ENCODE results near the gene IGFBP6. TPM values are rescaled to one million over a fixed set of nuclear protein-coding genes. Genes with fewer than 3 reads are reported as not detected.
"Not testable (repeated sequence)": the region's sequence is repeated elsewhere in the genome, so short reads cannot be mapped to it uniquely, and the experiment has no call there.

Gene IGFBP6
- polyA plus RNA-seq, 2 donors: 40.8 to 59.1 TPM

GRCh38 chr12:53101931-53102781 is 4.7 kb downstream of the IGFBP6 start:
- H3K4me3 ChIP-seq (ENCODE audit: low read depth in 1 of 2, low read length in 2 of 2): no peak overlapping the region
- H3K27ac ChIP-seq (ENCODE audit: low read depth in 2 of 2, low read length in 1 of 2): no peak overlapping the region
- H3K4me1 ChIP-seq (ENCODE audit: control insufficient read depth in 2 of 2, insufficient read depth in 2 of 2, low read length in 1 of 2): peaks cover 0 to 16% of the 10 kb centered on the region in 2 donors
- no peaks in the 10 kb centered on the region for H3K27me3 ChIP-seq (ENCODE audit: control insufficient read depth in 1 of 2, insufficient read depth in 2 of 2, low read length in 2 of 2)
- peaks cover 0 to 3% of the 10 kb centered on the region in 2 donors for H3K36me3 ChIP-seq (ENCODE audit: control insufficient read depth in 2 of 2, insufficient read depth in 2 of 2, low read length in 1 of 2)
- no peaks in the 10 kb centered on the region for H3K9me3 ChIP-seq (ENCODE audit: control insufficient read depth in 2 of 2, insufficient read depth in 1 of 2, low read depth in 1 of 2, low read length in 1 of 2)
- 84 to 89% methylated on average over 12 of the region's 12 CpGs for WGBS, 2 donors

- Histone ChIP-seq H3K9me3 (ENCODE audit: control insufficient read depth in 2 of 2, insufficient read depth in 1 of 2, low read depth in 1 of 2, low read length in 1 of 2) (no peaks in the 10 kb centered on the region), H3K4me1 (ENCODE audit: control insufficient read depth in 2 of 2, insufficient read depth in 2 of 2, low read length in 1 of 2) (peaks cover 0 to 16% of the 10 kb centered on the region in 2 donors), H3K27ac (ENCODE audit: low read depth in 2 of 2, low read length in 1 of 2) (peak within 1 kb of the TSS in 1 of 2 donors; percentile 38), H3K36me3 (ENCODE audit: control insufficient read depth in 2 of 2, insufficient read depth in 2 of 2, low read length in 1 of 2) (peaks cover 0 to 3% of the 10 kb centered on the region in 2 donors), H3K27me3 (ENCODE audit: control insufficient read depth in 1 of 2, insufficient read depth in 2 of 2, low read length in 2 of 2) (no peaks in the 10 kb centered on the region), H3K4me3 (ENCODE audit: low read depth in 1 of 2, low read length in 2 of 2) (no peak within 1 kb of the TSS)
- WGBS, 2 donors: 75 to 82% methylated on average over 23 of the region's 23 CpGs
Measured at GRCh38 chr12:53102883-53103807, 5.7 kb downstream of the IGFBP6 start, which contains the start of gene SOAT2. TSS of gene SOAT2 (plus strand) at chr12:53103486. CDS start at chr12:53103578, 92 bp downstream.

GRCh38 chr12:53103860-53104305 is 6.4 kb downstream of the IGFBP6 start:
- Histone ChIP-seq H3K36me3 (ENCODE audit: control insufficient read depth in 2 of 2, insufficient read depth in 2 of 2, low read length in 1 of 2) (peaks cover 0 to 3% of the 10 kb centered on the region in 2 donors), H3K4me3 (ENCODE audit: low read depth in 1 of 2, low read length in 2 of 2) (no peak overlapping the region), H3K27me3 (ENCODE audit: control insufficient read depth in 1 of 2, insufficient read depth in 2 of 2, low read length in 2 of 2) (no peaks in the 10 kb centered on the region), H3K4me1 (ENCODE audit: control insufficient read depth in 2 of 2, insufficient read depth in 2 of 2, low read length in 1 of 2) (peaks cover 0 to 11% of the 10 kb centered on the region in 2 donors), H3K27ac (ENCODE audit: low read depth in 2 of 2, low read length in 1 of 2) (no peak overlapping the region), H3K9me3 (ENCODE audit: control insufficient read depth in 2 of 2, insufficient read depth in 1 of 2, low read depth in 1 of 2, low read length in 1 of 2) (no peaks in the 10 kb centered on the region)
- WGBS, 2 donors: 52 to 55% methylated on average over 3 of the region's 3 CpGs

- H3K9me3 ChIP-seq (ENCODE audit: control insufficient read depth in 2 of 2, insufficient read depth in 1 of 2, low read depth in 1 of 2, low read length in 1 of 2): no peaks in the 10 kb centered on the region
- H3K4me1 ChIP-seq (ENCODE audit: control insufficient read depth in 2 of 2, insufficient read depth in 2 of 2, low read length in 1 of 2): peaks cover 0 to 6% of the 10 kb centered on the region in 2 donors
- H3K4me3 ChIP-seq (ENCODE audit: low read depth in 1 of 2, low read length in 2 of 2): no peak overlapping the region
- WGBS, 2 donors: 88 to 94% methylated on average over 8 of the region's 8 CpGs
- H3K27ac ChIP-seq (ENCODE audit: low read depth in 2 of 2, low read length in 1 of 2): no peak overlapping the region
- H3K27me3 ChIP-seq (ENCODE audit: control insufficient read depth in 1 of 2, insufficient read depth in 2 of 2, low read length in 2 of 2): no peaks in the 10 kb centered on the region
- H3K36me3 ChIP-seq (ENCODE audit: control insufficient read depth in 2 of 2, insufficient read depth in 2 of 2, low read length in 1 of 2): peaks cover 0 to 3% of the 10 kb centered on the region in 2 donors
Measured at GRCh38 chr12:53105256-53105655, 7.8 kb downstream of the IGFBP6 start.

- H3K27ac ChIP-seq (ENCODE audit: low read depth in 2 of 2, low read length in 1 of 2): no peak overlapping the region
Measured at GRCh38 chr12:53105712-53106439, 8.4 kb downstream of the IGFBP6 start.

DNA sequence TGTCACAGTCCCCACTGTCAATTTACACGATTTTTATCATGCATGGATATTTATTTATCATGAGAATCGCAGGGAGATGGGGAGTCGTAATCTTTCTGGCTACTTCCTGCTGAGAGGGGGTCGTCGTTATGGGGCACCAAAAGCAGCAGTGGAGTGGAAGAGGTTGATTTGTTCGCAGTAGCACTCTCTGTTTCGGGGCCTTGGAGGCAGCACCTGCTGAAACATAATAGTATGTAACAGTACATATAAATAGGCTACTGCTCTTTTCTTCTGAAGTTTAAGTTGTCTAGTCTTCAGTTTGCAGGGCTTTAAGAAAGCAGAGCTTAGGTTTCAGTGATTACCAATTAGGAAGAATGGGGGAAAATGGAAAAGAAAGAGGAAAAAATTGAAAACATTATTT is 9.7 kb downstream of the IGFBP6 start:
- WGBS, 2 donors: 64 to 67% methylated on average over 7 of the region's 7 CpGs
- peaks cover 0 to 6% of the 10 kb centered on the region in 2 donors for H3K4me1 ChIP-seq (ENCODE audit: control insufficient read depth in 2 of 2, insufficient read depth in 2 of 2, low read length in 1 of 2)
- H3K27ac ChIP-seq (ENCODE audit: low read depth in 2 of 2, low read length in 1 of 2): no peak overlapping the region

More at GRCh38 chr12:53105712-53106439, 8.4 kb downstream of the IGFBP6 start:
- Histone ChIP-seq H3K9me3 (ENCODE audit: control insufficient read depth in 2 of 2, insufficient read depth in 1 of 2, low read depth in 1 of 2, low read length in 1 of 2) (no peaks in the 10 kb centered on the region), H3K4me3 (ENCODE audit: low read depth in 1 of 2, low read length in 2 of 2) (no peak overlapping the region), H3K4me1 (ENCODE audit: control insufficient read depth in 2 of 2, insufficient read depth in 2 of 2, low read length in 1 of 2) (peaks cover 0 to 6% of the 10 kb centered on the region in 2 donors), H3K27me3 (ENCODE audit: control insufficient read depth in 1 of 2, insufficient read depth in 2 of 2, low read length in 2 of 2) (no peaks in the 10 kb centered on the region), H3K36me3 (ENCODE audit: control insufficient read depth in 2 of 2, insufficient read depth in 2 of 2, low read length in 1 of 2) (peaks cover 0 to 3% of the 10 kb centered on the region in 2 donors)
- 92 to 95% methylated on average over 7 of the region's 7 CpGs for WGBS, 2 donors

GRCh38 chr12:53112431-53112830 is 15.0 kb downstream of the IGFBP6 start:
- 95% methylated on average over 6 to 7 of the region's 7 CpGs for WGBS, 2 donors

More for the DNA sequence above, 9.7 kb downstream of the IGFBP6 start:
- Histone ChIP-seq H3K27me3 (ENCODE audit: control insufficient read depth in 1 of 2, insufficient read depth in 2 of 2, low read length in 2 of 2) (no peaks in the 10 kb centered on the region), H3K4me3 (ENCODE audit: low read depth in 1 of 2, low read length in 2 of 2) (no peak overlapping the region), H3K36me3 (ENCODE audit: control insufficient read depth in 2 of 2, insufficient read depth in 2 of 2, low read length in 1 of 2) (no peaks in the 10 kb centered on the region), H3K9me3 (ENCODE audit: control insufficient read depth in 2 of 2, insufficient read depth in 1 of 2, low read depth in 1 of 2, low read length in 1 of 2) (no peaks in the 10 kb centered on the region)

GRCh38 chr12:53113136-53113705 is 15.8 kb downstream of the IGFBP6 start:
- 86 to 88% methylated on average over 12 of the region's 12 CpGs for WGBS, 2 donors
- no peaks in the 10 kb centered on the region for H3K4me1 ChIP-seq (ENCODE audit: control insufficient read depth in 2 of 2, insufficient read depth in 2 of 2, low read length in 1 of 2)
- no peaks in the 10 kb centered on the region for H3K36me3 ChIP-seq (ENCODE audit: control insufficient read depth in 2 of 2, insufficient read depth in 2 of 2, low read length in 1 of 2)
- no peaks in the 10 kb centered on the region for H3K27me3 ChIP-seq (ENCODE audit: control insufficient read depth in 1 of 2, insufficient read depth in 2 of 2, low read length in 2 of 2)
- no peaks in the 10 kb centered on the region for H3K9me3 ChIP-seq (ENCODE audit: control insufficient read depth in 2 of 2, insufficient read depth in 1 of 2, low read depth in 1 of 2, low read length in 1 of 2)
- no peak overlapping the region for H3K27ac ChIP-seq (ENCODE audit: low read depth in 2 of 2, low read length in 1 of 2)
- no peak overlapping the region for H3K4me3 ChIP-seq (ENCODE audit: low read depth in 1 of 2, low read length in 2 of 2)

More at GRCh38 chr12:53112431-53112830, 15.0 kb downstream of the IGFBP6 start:
- H3K36me3 ChIP-seq (ENCODE audit: control insufficient read depth in 2 of 2, insufficient read depth in 2 of 2, low read length in 1 of 2); H3K27me3 ChIP-seq (ENCODE audit: control insufficient read depth in 1 of 2, insufficient read depth in 2 of 2, low read length in 2 of 2); H3K4me1 ChIP-seq (ENCODE audit: control insufficient read depth in 2 of 2, insufficient read depth in 2 of 2, low read length in 1 of 2); H3K27ac ChIP-seq (ENCODE audit: low read depth in 2 of 2, low read length in 1 of 2); H3K9me3 ChIP-seq (ENCODE audit: control insufficient read depth in 2 of 2, insufficient read depth in 1 of 2, low read depth in 1 of 2, low read length in 1 of 2); H3K4me3 ChIP-seq (ENCODE audit: low read depth in 1 of 2, low read length in 2 of 2): not testable (repeated sequence)
